HepG2 (cell line): ENCODE results near the gene TGFA. TPM values are rescaled to one million over a fixed set of nuclear protein-coding genes. Genes with fewer than 3 reads are reported as not detected.
A peak's percentile ranks its signal among the peaks of the same experiment; 100 is the strongest.

ENCODE experiments used
- ATAC-seq: fragments of 200-7000 bp; cut with Tn5 transposase; 3 replicates; pipeline ENCODE4 v1.9.1; 2020; ENCODE audit warnings: mild to moderate bottlenecking, moderate library complexity
- BruUV-seq: library from RNA; stranded (reverse); fragments of 400-500 nt; replicated peaks from 2 replicates; lab custom pipeline; 2021; lab: Mats Ljungman, UMichigan
- CTCF ChIA-PET: fragments of 300-600 bp; formaldehyde crosslinking; extraction: SDS; loops from one replicate; lab custom pipeline; 2021; ENCODE audit warnings: low total read pairs, inconsistent platforms, low intra/inter-chr PET ratio; lab: Yijun Ruan, JAX
- POLR2A ChIA-PET: fragments of 350-600 bp; sonication (Branson Sonifier 250); formaldehyde crosslinking; loops from one replicate; lab custom pipeline; 2020; ENCODE audit warnings: antibody characterized with exemption, inconsistent platforms; lab: Yijun Ruan, JAX
- DNase-seq: peaks from one replicate; pipeline ENCODE4 v3.0.0-alpha.2; 2015; ENCODE audit warnings: low spot score
- FAIRE-seq: peaks from 3 replicates; lab custom pipeline; 2011; peaks lifted over from hg19 to GRCh38; lab: Jason Lieb, UNC
- H2AFZ ChIP-seq: one replicate; pipeline ENCODE4 v1.6.1; 2011; ENCODE audit warnings: low read length, inconsistent platforms
- H3K27ac ChIP-seq: fragments of 300-600 bp; 3 replicates; pipeline ENCODE4 v1.8.0; 2011; ENCODE audit warnings: mixed run types, mild to moderate bottlenecking, mixed read lengths, low read length, inconsistent platforms; ENCODE audit not compliant: insufficient read depth; ENCODE audit errors: extremely low read length
- H3K27me3 ChIP-seq, 2 experiments: fragments of 200-600 bp in 1 of 2; 2 replicates in 1 of 2; 3 replicates in 1 of 2; pipeline versions ENCODE4 v1.6.0 to v1.8.0; 2011; ENCODE audit warnings: low read length in 2 of 2, mild to moderate bottlenecking in 2 of 2, moderate library complexity in 2 of 2, inconsistent platforms in 1 of 2; ENCODE audit not compliant: insufficient read depth in 2 of 2, control insufficient read depth in 1 of 2
- H3K36me3 ChIP-seq, 2 experiments: fragments of 200-600 bp in 1 of 2; replicated peaks in 1 of 2; 2 replicates in 1 of 2; 3 replicates in 1 of 2; pipeline versions ENCODE4 v1.5.1 to v1.8.0; 2011; ENCODE audit warnings: low read length in 2 of 2, inconsistent platforms in 1 of 2; ENCODE audit not compliant: insufficient read depth in 2 of 2, control insufficient read depth in 1 of 2
- H3K4me1 ChIP-seq: 2 replicates; pipeline ENCODE4 v1.5.1; 2012; ENCODE audit warnings: low read length, inconsistent platforms; ENCODE audit not compliant: insufficient read depth
- H3K4me2 ChIP-seq: 2 replicates; pipeline ENCODE4 v1.6.0; 2011; ENCODE audit warnings: low read depth, low read length, inconsistent platforms
- H3K4me3 ChIP-seq, 3 experiments: fragments of 200-600 bp in 1 of 3; sonication (generic), shearing (Covaris generic) in 1 of 3; replicated peaks in 1 of 3; 2 replicates each; pipeline ENCODE4 v1.5.1; 2011 to 2016; ENCODE audit warnings: low read length in 3 of 3, inconsistent platforms in 2 of 3, low read depth in 2 of 3, mild to moderate bottlenecking in 2 of 3, control low read depth in 1 of 3, mixed read lengths in 1 of 3; ENCODE audit not compliant: insufficient read depth in 1 of 3
- H3K79me2 ChIP-seq: one replicate; pipeline ENCODE4 v1.6.1; 2011; ENCODE audit warnings: low read length, inconsistent platforms; ENCODE audit not compliant: insufficient read depth
- H3K9ac ChIP-seq: 2 replicates; pipeline ENCODE4 v1.6.0; 2011; ENCODE audit warnings: mild to moderate bottlenecking, low read depth, low read length, inconsistent platforms; ENCODE audit not compliant: insufficient read depth
- H3K9me3 ChIP-seq: 2 replicates; pipeline ENCODE4 v1.5.1; 2012; ENCODE audit warnings: mild to moderate bottlenecking, low read length
- H4K20me1 ChIP-seq: 2 replicates; pipeline ENCODE4 v1.6.0; 2011; ENCODE audit warnings: inconsistent platforms, mild to moderate bottlenecking, low read length, moderate library complexity; ENCODE audit not compliant: insufficient read depth
- ELK4 ChIP-seq: sonication (generic); formaldehyde crosslinking; IDR thresholded peaks from 2 replicates; pipeline ENCODE4 v1.9.0; 2021; ENCODE audit warnings: missing genetic modification reagents, borderline replicate concordance
- FOXP1 ChIP-seq, 2 experiments: fragments of 450-650 bp in 1 of 2; IDR thresholded peaks; 2 replicates each; pipeline ENCODE4 v1.6.1; 2017 to 2018; ENCODE audit warnings: antibody characterized with exemption in 1 of 2
- MZF1 ChIP-seq: sonication (generic); formaldehyde crosslinking; IDR thresholded peaks from 2 replicates; pipeline ENCODE4 v1.8.1; 2023; ENCODE audit warnings: mild to moderate bottlenecking, missing genetic modification reagents, borderline replicate concordance
- POLR2AphosphoS2 ChIP-seq: IDR thresholded peaks from 2 replicates; pipeline ENCODE4 v1.6.1; 2011; ENCODE audit warnings: low read depth, low read length, improper control_type of control experiment
- RFXAP ChIP-seq: sonication (generic); formaldehyde crosslinking; IDR thresholded peaks from 2 replicates; pipeline ENCODE4 v1.4.0; 2020; ENCODE audit warnings: missing genetic modification reagents, borderline replicate concordance
- SATB2 ChIP-seq: sonication (generic); formaldehyde crosslinking; IDR thresholded peaks from 2 replicates; pipeline ENCODE4 v1.5.0; 2020; ENCODE audit warnings: missing genetic modification reagents
- SRSF4 ChIP-seq: fragments of 200-400 bp; formaldehyde crosslinking; IDR thresholded peaks from one replicate; pipeline ENCODE4 v1.6.1; 2018; ENCODE audit warnings: mild to moderate bottlenecking, low read depth, low read length, moderate library complexity; ENCODE audit not compliant: poor library complexity, severe bottlenecking
- TP53 ChIP-seq: sonication (generic); formaldehyde crosslinking; conservative IDR thresholded peaks from 2 replicates; pipeline ENCODE4 v1.4.0; 2020; ENCODE audit warnings: missing genetic modification reagents
- ZBTB2 ChIP-seq: sonication (generic); formaldehyde crosslinking; IDR thresholded peaks from 2 replicates; pipeline ENCODE4 v1.8.0; 2022; ENCODE audit warnings: low read depth, missing genetic modification reagents
- ZC3H13 ChIP-seq: sonication (generic); formaldehyde crosslinking; IDR thresholded peaks from 2 replicates; pipeline ENCODE4 v1.8.1; 2023; ENCODE audit warnings: mild to moderate bottlenecking, missing genetic modification reagents, moderate library complexity
- ZNF350 ChIP-seq: sonication (generic); formaldehyde crosslinking; IDR thresholded peaks from 2 replicates; pipeline ENCODE4 v1.4.0; 2020; ENCODE audit warnings: mild to moderate bottlenecking, low read depth, missing genetic modification reagents, borderline replicate concordance
- ZNF569 ChIP-seq: sonication (generic); formaldehyde crosslinking; IDR thresholded peaks from 2 replicates; pipeline ENCODE4 v1.5.0; 2020; ENCODE audit warnings: mild to moderate bottlenecking, missing genetic modification reagents, moderate library complexity, borderline replicate concordance
- ZNF674 ChIP-seq: sonication (generic); formaldehyde crosslinking; IDR thresholded peaks from 2 replicates; pipeline ENCODE4 v1.5.0; 2020; ENCODE audit warnings: low read depth, mild to moderate bottlenecking, missing genetic modification reagents
- ZNF776 ChIP-seq: sonication (generic); formaldehyde crosslinking; IDR thresholded peaks from 2 replicates; pipeline ENCODE4 v1.4.0; 2020; ENCODE audit warnings: mild to moderate bottlenecking, missing genetic modification reagents
- WGBS: methylation state at CpG from one replicate; pipeline ENCODE4 v1.1.6; 2017; ENCODE audit warnings: low lambda C conversion rate; 5-methylcytosine and 5-hydroxymethylcytosine counted together
- in situ Hi-C: cut with HindIII; loops from 2 replicates; pipeline ENCODE4 v1.10.0; 2017; ENCODE audit warnings: low pct_unique_long_range_greater_than_20kb; ENCODE audit not compliant: extremely low pct_ligation_motif_present
- intact Hi-C: fragments of 100-400 bp; cut with micrococcal nuclease; formaldehyde crosslinking; loops from one replicate; pipeline ENCODE4 v1.10.0; 2022; ENCODE audit not compliant: unreplicated experiment
- polyA plus RNA-seq, 8 experiments: library from polyadenylated mRNA; depleted of rRNA in 3 of 8; stranded (reverse) in 7 of 8; unstranded in 1 of 8; fragments of >200 nt; fragmentation: Illumina TruSeq in 4 of 8; extraction: Trizol in 4 of 8; gene quantifications; 2 replicates each; pipeline versions ENCODE4 v1.2.1 to v1.2.3, GENCODE V29; 2011 to 2016; ENCODE audit warnings: low read depth in 4 of 8, missing spikeins in 1 of 8, mixed read lengths in 1 of 8; ENCODE audit not compliant: insufficient read depth in 1 of 8
- total RNA-seq, 5 experiments: library from RNA; depleted of rRNA; stranded (reverse); fragments of >200 nt; fragmentation: Illumina TruSeq; extraction: Trizol; gene quantifications; 2 replicates each; pipeline ENCODE4 v1.2.3, GENCODE V29; 2016; ENCODE audit warnings: low read depth in 1 of 5
- TF ChIP-seq, protein P1 (sequence below): sonication (generic); formaldehyde crosslinking; IDR thresholded peaks from 2 replicates; pipeline ENCODE4 v1.5.1; 2020; ENCODE audit warnings: mild to moderate bottlenecking, missing genetic modification reagents, borderline replicate concordance

TGFA gene
- total and polyA plus RNA-seq, 2 of the 13 experiments (the other 11 are each of a cell fraction or from before 2014, with no cell fraction given) = 7.8 to 15.3 TPM

DNA sequence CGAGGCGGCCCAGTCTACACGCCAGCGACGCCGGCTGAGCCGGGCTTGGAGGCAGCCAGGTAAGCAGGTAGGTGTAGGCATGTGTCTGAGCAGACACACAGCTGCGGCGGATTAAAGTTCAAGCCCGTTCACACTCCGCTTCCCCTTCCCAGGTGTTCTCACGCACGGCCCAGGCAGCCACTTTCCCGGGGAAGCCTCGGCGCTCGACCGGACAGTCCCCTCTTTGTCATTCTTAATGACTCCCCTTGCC, 367 bp downstream of the TGFA start:
- peak overlapping the region; percentile 70 to 91 (median 75) for H3K4me3 ChIP-seq
- no peak overlapping the region for H2AFZ ChIP-seq
- WGBS = 2% methylated on average over 11 of the region's 18 CpGs
- ATAC-seq = peak; percentile 43
- POLR2A ChIA-PET = interaction anchor here (0.9 to 2.6 kb wide), 8 partner anchors 9 to 260 kb away, joined by 3 to 13 read pairs (median 6); partner anchors contain the start of gene SNRPG
- H3K4me2 ChIP-seq = peak overlapping the region; percentile 87
- DNase-seq = peak; percentile 49
- no peaks in the 10 kb centered on the region for H3K9me3 ChIP-seq
- peak overlapping the region; percentile 76 for H3K27ac ChIP-seq
- H3K36me3 ChIP-seq = no peaks in the 10 kb centered on the region
- CTCF ChIA-PET = interaction anchor here (0.9 to 3.9 kb wide), 3 partner anchors 55 to 212 kb away, joined by 3 to 29 read pairs (median 5); no protein-coding TSS in a partner anchor
- H4K20me1 ChIP-seq = peaks cover 5% of the 10 kb centered on the region; the same call in 1 of the 2 replicates
- intact Hi-C loops = loop anchor here (2.0 to 5.0 kb wide), 2 partner anchors 66 to 640 kb away; no protein-coding TSS in a partner anchor
- no peaks in the 10 kb centered on the region; a peak in 1 of 5 replicates for H3K27me3 ChIP-seq
- peaks cover 53% of the 10 kb centered on the region for H3K4me1 ChIP-seq
- H3K79me2 ChIP-seq = peaks cover 36% of the 10 kb centered on the region
- FAIRE-seq = no peak
- no TSS peak for BruUV-seq
- in situ Hi-C loops = no loop called here
- peak overlapping the region; percentile 81 for H3K9ac ChIP-seq
- TF ChIP-seq SRSF4 = no peak
- no peak for TF ChIP-seq ZC3H13 (CRISPR knock-in tag)
- TF ChIP-seq, protein P1, sequence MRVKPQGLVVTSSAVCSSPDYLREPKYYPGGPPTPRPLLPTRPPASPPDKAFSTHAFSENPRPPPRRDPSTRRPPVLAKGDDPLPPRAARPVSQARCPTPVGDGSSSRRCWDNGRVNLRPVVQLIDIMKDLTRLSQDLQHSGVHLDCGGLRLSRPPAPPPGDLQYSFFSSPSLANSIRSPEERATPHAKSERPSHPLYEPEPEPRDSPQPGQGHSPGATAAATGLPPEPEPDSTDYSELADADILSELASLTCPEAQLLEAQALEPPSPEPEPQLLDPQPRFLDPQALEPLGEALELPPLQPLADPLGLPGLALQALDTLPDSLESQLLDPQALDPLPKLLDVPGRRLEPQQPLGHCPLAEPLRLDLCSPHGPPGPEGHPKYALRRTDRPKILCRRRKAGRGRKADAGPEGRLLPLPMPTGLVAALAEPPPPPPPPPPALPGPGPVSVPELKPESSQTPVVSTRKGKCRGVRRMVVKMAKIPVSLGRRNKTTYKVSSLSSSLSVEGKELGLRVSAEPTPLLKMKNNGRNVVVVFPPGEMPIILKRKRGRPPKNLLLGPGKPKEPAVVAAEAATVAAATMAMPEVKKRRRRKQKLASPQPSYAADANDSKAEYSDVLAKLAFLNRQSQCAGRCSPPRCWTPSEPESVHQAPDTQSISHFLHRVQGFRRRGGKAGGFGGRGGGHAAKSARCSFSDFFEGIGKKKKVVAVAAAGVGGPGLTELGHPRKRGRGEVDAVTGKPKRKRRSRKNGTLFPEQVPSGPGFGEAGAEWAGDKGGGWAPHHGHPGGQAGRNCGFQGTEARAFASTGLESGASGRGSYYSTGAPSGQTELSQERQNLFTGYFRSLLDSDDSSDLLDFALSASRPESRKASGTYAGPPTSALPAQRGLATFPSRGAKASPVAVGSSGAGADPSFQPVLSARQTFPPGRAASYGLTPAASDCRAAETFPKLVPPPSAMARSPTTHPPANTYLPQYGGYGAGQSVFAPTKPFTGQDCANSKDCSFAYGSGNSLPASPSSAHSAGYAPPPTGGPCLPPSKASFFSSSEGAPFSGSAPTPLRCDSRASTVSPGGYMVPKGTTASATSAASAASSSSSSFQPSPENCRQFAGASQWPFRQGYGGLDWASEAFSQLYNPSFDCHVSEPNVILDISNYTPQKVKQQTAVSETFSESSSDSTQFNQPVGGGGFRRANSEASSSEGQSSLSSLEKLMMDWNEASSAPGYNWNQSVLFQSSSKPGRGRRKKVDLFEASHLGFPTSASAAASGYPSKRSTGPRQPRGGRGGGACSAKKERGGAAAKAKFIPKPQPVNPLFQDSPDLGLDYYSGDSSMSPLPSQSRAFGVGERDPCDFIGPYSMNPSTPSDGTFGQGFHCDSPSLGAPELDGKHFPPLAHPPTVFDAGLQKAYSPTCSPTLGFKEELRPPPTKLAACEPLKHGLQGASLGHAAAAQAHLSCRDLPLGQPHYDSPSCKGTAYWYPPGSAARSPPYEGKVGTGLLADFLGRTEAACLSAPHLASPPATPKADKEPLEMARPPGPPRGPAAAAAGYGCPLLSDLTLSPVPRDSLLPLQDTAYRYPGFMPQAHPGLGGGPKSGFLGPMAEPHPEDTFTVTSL (CRISPR knock-in tag) = no peak
- TF ChIP-seq ZNF569 (CRISPR knock-in tag) = peak; percentile 67; the same call in 1 of the 2 replicates
- no peak for TF ChIP-seq ELK4 (CRISPR knock-in tag)
- TF ChIP-seq ZBTB2 (CRISPR knock-in tag) = no peak
- peak; percentile 45; the same call in 1 of the 2 replicates for TF ChIP-seq MZF1 (CRISPR knock-in tag)
- no peak for TF ChIP-seq ZNF776 (CRISPR knock-in tag)
- TF ChIP-seq ZNF674 = no peak
- no peak for TF ChIP-seq FOXP1 (IDR thresholded peaks at IDR 0.05)
- TF ChIP-seq FOXP1 (CRISPR knock-in tag; IDR thresholded peaks at IDR 0.05) = 0 out of 2 replicates have a peak, but pooled peaks have one; percentile 21
- TF ChIP-seq SATB2 (CRISPR knock-in tag) = no peak
- no peak for TF ChIP-seq ZNF350 (CRISPR knock-in tag)
- TF ChIP-seq TP53 (CRISPR knock-in tag) = no peak
- TF ChIP-seq POLR2AphosphoS2 = no peak
- no peak for TF ChIP-seq RFXAP (CRISPR knock-in tag)
